NCI-H1092 treated with DMSO at 0.1 percent for 48 hours (cell line): ENCODE results near the gene C10orf71.

Source experiments
- DNase-seq: peaks from one replicate; lab custom pipeline; 2025; lab: John Stamatoyannopoulos, UW

The C10orf71 gene

DNA sequence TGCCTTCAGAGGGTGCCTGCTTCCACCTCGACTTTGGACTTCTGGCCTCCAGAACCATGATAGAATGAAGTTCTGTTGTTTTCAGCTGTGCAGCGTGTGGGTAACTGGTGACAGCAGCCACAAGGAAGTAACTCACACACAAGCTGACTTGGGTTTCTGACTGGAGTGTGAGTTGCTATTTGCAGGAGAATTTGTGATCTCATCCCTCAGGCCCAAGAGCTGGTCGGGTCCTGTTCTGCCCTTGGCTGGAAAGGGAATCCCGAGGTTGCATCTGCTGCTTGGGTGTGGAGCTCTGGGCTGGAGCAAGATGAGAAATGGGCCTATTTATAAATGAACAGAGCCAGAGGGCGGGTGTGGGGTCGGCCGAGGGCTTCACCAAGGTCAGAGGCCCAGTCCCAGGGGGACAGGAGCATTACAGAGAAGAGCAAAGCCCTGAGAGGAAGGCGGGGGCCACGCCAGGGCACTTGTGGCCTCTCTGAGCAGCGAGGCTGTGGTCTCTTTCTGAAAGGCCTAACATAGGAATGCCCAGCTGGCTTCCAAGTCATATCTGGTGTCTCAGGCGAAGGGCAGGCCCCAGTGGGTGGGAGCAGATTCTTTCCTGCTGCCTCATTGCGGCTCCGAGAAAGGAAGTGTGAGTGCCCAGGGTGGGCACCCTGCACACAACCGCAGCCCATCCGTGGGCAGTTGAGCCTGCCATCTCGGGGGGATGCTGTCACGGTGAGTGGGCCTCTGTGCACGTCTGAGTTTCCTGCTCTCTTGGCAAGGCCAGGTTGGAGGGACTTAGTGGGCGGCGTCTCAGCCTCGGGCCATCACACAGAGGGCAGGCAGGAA lies 26.5 kb upstream of the C10orf71 start:
- no peak for DNase-seq

GRCh38 chr10:49273082-49273465 lies 25.9 kb upstream of the C10orf71 start:
- no peak for DNase-seq

DNA sequence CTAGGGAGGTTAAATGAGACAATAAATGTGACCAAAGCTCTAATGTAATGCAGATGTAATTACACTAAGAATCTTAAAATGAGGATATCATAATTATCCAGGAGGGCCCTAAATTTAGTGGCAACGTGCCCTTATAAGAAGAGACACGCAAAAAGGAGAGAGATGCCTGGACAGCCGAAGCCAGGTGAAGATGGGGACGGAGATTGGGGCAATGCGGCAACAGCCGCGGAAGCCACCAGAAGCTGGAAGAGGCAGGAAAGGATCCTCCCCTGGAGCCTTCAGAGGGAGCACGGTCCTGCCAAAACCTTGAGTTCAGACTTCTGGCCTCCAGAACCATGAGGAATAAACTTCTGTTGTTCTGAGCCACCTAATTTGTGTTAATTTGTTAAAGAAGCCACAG lies 25.3 kb upstream of the C10orf71 start:
- no peak for DNase-seq

- no peak for DNase-seq
Observed at GRCh38 chr10:49274886-49275285, 24.1 kb upstream of the C10orf71 start.

DNA sequence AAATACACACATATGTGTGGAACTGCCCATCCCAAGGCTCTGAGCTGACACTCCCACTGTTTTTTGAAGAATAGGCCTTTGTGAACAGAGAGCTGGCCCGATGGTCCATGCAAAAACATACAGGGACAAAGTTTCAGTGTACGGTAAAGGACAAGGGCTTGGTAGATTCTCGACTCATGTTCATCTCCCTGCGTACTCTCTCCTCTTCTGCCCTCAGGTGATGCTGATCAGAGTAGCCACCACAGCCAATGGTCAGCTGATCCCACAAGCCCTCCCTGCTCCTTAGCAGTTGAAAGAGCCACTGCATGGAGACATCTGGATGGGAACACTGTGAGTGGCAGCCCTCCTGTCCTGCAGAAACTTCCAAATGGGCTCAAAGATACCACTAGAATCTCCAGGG lies 23.1 kb upstream of the C10orf71 start:
- no peak for DNase-seq

DNA sequence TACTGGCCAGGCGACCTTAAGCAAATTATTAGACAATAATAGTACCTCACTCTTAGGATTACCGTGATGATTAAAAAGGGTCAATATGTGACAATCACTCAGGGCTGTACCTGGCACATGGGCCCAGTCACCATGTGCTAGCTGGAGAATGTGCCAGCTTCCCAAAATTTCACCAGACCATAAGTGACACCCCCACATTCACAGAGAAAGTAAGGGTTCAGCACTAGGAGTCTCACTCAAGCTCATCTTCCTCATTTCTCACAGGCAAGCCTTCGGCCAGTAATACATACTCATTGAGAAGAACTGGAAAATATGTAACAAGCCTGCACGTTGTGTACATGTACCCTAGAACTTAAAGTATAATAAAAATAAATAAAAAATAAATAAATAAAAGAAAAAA lies 22.4 kb upstream of the C10orf71 start:
- no peak for DNase-seq

- no peak for DNase-seq
Observed at GRCh38 chr10:49277973-49278372, 21.0 kb upstream of the C10orf71 start.

DNA sequence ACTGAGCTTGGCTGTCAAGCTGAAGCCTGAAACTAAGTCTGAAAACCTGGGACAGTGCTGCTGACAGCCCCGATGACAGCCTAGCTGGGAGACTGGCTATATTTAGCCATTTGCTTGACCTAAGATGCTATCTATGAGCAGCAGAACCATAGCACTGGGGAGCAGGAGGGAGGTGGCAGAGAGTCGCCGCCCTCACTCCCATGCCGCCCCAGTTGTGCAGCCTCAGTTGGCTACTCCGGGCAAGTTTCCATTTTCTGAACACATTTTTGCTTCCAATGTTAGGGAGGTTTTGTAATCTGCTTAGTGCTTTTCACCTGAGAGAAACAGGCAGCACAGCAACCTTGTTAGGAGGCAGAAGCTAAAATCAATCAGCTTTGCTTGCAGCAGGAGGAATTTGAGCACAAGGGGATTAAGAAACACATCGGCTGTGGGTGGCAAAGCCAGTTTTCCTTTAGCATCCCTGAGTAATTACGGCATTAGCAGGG lies 20.4 kb upstream of the C10orf71 start:
- DNase-seq = no peak

DNA sequence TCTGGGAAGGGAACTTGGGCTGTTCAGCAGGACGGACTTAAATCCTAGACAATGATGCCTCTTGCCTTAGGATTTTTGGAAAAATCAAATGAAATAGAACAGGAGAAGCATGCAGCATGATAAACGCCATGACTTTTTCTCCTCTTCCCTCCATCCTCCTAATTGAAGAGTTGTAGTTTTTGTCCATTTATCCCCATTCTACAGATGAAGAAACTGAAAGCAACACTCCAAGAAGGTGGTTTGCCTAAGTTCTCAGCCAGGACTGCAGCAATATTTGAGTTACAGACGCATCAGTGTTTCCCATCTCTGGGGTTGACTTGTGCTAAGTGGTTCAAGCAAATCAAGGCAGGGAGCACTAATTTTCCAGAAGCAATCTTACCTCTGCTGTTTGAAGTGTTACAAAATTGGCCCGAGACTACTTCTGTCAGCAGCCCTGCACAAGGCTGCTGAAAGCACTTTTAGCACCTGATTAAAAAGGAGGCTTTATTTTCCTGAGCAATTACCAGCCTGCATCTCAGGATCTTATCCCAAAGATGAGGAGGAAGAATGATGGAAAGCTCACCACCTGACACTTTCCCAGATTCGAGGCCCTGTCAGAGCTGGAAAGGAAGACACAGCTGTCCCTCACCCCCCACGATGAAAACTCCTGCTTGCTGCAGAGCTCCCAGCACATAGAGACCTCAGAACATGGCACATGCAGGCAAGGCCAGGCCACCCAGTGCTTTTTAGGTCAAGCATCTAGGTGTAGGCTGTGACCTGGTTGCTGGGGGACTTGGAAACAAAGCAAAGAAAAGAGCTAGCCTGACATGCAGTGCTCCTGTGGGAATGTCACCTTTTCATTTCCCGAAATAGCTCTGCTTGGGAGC lies 19.7 kb upstream of the C10orf71 start:
- no peak for DNase-seq

DNA sequence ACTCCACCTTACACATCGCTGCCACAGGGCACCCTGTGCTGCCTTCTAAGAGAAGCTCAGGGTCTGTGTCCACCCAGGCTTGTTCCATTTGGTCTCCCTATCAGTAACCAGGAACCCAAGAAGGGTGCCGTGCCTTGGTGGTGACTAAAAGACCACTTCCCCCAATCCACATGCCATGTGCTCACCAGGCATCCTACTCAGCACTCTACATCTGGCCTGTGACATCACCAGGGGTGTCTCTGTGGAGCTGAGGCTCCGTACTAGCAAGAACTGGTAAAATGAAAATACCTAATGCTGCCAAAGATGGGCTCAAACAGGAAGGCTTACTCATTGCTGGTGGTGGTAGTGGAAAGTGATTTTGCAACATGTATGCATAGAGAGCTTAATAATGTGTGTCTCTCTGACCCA lies 19.0 kb upstream of the C10orf71 start:
- DNase-seq = no peak

DNA sequence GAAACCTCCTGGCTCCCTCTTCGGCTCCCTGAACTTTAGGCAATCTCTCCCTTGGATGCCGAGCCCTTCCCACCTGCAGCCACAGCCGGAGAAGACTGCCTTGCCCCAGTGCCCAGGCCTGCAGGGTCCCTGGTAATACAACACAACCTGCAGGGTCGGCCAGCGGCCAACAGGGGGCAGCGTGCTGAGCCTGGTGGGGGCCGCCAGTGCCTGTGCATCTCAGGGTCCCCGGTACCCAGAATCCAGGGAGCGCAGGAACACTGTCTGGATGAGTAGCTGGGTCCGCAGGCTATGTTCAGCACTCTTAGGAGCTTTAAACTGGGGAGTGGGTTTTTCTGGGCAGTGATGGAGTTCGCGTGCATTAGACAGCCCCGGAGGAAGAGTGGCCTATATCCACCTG lies 17.5 kb upstream of the C10orf71 start:
- no peak for DNase-seq

DNA sequence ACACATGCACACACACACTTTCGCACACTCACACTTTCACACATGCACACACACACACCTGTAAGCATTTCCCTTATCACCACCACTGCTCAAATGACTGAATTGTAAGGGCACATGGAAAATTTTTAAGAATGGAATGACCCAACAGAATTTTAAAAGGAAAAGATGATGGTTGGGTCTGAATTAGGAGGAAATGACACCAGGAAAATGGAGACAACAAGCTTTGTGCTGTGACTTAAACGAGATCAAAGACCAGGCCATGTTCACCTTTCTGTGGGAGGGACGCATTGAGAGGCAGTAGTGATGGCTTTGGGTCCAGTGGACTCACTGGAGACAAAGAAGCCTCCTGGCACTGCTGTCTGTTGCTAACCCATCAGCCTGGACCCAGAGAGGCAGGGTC lies 16.7 kb upstream of the C10orf71 start:
- DNase-seq = no peak

- no peak for DNase-seq
Observed at GRCh38 chr10:49282879-49283341, 16.1 kb upstream of the C10orf71 start.

DNA sequence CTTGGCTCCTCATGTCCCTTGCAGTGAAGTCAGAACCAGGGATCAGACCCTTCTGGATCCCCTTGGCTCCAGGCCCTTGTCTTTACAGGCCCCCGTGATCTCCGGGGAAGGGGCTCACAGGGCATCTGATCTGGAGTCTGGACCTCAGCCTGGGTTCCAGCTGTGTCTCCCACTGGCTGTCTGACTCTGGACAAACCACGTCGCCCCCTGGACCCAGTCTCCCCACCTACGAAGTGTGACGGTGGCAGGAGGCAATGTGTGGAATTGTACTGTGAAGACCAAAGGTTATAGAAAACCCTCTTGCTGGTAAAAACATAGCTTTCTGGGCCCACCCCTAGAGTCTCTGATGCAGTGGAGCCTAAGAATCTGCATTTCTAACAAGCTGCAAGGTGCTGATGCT lies 15.5 kb upstream of the C10orf71 start:
- DNase-seq = no peak

DNA sequence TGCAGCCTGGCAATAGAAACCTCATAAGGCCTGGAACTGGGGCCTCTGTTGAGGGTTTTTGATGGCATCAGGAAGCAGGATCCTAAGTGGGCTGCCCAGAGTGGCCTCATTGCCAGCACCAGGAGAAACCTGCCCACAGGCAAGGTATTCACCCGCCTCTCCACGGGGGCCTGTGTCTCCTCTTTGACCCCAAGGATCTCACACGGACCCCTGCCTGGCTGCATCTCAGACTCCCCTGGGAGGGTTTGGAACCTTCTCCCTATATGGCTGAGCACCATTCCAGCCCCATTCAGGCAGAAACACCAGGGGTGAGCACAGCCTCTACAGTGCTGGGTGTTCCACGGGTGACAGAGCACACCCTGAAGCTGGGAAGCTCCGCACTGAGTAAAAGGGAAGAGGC lies 14.6 kb upstream of the C10orf71 start:
- no peak for DNase-seq

DNA sequence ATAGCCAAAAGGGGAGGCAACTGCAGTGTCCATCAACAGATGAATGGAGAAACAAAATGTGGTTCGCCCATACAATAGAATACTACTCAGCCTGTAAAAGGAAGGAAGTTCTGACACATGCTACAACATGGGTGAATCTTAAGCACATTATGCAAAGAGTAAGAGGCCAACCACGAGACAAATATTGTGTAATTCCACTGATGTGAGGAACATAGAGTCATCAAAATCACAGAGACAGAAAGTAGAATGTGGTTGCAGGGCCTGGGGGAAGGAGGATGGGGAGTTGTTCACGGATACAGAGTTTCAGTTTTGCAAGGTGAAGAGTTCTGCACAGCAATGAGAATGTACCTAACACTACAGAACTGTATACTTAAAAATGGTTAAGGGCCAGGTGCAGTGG lies 13.7 kb upstream of the C10orf71 start:
- DNase-seq = no peak

DNA sequence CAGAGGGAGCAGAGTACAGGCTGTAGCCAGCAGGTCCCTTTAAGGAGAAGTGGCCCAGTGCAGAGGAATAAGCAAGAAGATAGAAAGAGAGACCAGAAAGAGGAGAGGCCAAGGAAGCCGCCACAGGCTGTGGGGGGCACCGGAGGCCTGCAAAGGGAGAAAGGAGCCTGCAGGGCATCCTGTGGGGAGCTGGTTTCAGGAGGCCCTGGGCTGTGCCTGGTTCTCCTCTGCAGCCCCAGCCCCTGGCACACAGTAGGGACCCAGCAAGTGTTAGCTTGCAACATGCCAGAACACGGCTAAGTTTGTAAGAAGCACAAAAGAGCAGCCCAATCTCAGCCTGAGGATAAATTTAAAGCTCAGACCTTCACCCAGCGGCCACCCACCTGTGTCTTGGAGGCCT lies 12.3 kb upstream of the C10orf71 start:
- DNase-seq = no peak

DNA sequence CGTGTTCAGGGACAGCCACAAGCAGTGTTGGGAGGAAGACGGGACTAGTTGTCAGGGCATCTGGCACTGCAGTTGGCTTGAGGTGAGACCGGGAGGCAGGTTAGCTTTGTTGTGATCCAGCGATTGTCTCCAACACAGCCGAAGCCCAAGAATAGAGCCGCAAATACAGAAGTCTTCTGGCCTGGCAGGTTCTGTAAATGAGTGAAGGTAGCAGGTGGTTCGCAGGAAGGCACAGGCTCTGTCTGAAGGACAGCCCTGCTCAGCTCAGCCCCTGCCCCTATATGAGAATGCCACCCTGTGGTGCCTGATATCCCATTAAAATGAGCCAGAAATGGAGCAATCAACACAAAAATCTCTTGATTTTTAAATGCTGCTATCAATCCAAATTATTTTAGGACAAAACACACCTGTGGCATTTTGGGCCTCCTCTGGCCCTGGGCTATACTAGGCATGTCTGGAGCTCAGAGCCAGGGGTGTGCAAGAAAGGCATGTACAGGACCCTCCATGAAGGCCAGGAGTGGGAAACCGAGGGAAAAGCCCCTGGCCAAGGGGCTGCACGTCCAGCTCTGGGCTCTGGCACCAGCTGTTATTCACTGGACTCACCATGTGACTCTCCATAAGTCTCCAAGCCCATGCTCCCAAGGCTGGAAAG lies 11.2 kb upstream of the C10orf71 start:
- DNase-seq = no peak

DNA sequence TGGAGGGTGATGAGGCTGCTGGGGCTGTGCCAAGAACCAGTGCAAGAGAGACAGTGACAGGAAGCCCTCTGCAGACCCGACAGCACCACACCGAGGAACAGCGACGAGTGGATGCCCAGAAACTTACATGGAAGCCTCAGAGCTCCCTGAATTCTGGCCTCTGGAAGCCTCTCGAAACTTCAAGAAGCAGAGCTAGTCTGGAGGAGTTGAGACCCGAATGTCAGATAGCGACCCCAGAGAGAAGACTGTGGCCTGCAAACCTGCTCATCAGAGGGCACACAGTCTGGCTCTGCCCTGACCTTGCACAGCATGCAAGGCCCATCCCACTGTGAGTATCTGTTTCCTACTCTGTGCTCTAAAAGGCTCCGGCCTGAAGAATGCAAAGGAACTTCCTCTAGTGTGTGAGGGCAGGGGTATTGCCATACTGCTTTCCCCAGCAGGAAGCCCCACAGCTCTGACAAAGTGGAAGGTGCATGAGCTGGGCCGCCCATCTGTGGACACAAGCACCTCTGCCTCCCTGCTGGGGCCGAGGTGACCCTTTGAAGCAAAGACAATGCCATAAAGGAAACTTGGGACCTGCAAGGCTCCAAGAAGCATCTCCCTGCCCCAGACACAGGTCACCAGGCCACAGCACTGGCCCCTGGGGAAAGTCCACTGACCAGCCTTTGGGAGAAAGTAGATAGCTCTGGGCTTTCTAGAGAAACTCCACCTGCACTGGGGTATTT lies 10.5 kb upstream of the C10orf71 start:
- DNase-seq = no peak

- no peak for DNase-seq
Observed at GRCh38 chr10:49289480-49289879, 9.5 kb upstream of the C10orf71 start.

DNA sequence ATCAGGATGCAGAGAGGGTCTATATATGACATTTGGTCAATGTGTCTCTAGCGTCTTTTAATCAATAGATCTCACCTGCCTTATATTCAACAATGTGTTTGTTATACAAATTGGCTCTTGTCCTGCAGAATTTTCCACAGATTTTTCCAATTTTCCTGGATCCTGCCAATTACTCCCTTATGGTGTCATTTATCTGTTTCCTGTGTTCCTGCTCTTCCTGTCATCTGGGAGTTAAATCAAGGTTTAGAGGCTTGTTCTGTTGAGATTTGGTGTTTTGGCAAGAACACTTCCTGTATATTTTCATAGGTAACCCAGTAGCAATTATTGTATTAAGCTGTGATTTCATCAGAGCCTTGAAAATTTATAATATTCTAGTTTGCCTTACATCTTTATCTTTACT lies 8.8 kb upstream of the C10orf71 start:
- DNase-seq = no peak

DNA sequence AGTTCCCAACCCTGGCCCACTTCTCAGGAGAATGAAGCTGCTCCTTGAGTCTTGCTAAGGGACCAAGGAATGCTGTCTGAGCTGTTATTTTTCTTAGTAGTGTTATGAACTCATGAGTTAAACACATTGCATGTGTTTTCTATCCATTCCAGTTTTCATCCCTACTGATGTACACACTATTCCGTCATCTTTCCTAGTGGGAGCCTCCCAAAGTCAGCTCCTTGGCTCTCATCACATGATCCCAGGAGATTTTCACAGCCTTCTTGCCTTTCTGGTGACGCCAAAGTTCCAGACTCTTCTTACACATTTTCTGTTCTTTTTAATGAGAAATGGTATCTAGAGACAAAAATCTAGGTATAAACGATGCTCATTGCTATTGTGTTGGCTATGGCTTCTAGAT lies 8.4 kb upstream of the C10orf71 start:
- no peak for DNase-seq
